NCI-H2196 (cell line): ENCODE data around the gene MEA1.
"Not testable (repeated sequence)": the region's sequence is repeated elsewhere in the genome, so short reads cannot be mapped to it uniquely, and the experiment has no call there.

Experiments used
- DNase-seq: peaks from one replicate; lab custom pipeline; 2025; ENCODE audit not compliant: unreplicated experiment; lab: John Stamatoyannopoulos, UW

The MEA1 gene

DNA sequence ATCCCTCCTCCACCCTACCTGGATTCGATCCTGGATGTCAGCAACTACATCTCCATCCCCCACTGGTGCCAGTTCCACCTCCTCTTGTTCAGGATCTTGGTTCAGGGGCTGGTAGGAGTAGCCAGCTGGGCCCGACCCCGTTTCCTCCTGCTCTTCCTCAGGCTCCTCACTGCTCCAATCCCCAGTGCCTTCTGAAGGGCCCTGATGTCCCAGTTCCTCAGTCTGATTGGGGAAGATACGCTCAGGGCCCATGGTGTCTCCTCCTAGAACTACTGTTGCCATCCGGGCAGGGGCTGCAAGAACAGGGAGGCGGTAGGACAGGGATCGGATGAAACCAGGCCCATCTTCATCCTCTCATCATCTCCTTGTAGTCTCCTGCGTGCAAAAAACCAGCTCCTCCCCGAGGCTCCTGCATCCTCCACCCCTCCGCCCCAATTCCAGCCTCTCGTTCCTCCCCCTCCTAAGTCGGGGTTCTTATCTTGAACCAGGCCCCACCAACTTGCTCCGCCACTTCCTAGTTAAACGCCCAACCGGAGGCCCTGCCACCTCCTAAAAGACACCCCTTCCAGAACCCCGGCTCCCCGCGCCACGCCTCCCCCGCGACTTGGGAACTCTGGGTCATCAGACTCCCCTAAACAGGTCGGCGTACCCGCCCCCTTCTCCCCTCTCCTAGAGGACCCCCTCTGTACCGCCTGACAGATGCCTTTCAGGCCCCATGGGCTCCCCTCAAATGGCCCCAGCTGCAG lies 476 bp downstream of the MEA1 start:
- DNase-seq: peak; percentile 47

DNA sequence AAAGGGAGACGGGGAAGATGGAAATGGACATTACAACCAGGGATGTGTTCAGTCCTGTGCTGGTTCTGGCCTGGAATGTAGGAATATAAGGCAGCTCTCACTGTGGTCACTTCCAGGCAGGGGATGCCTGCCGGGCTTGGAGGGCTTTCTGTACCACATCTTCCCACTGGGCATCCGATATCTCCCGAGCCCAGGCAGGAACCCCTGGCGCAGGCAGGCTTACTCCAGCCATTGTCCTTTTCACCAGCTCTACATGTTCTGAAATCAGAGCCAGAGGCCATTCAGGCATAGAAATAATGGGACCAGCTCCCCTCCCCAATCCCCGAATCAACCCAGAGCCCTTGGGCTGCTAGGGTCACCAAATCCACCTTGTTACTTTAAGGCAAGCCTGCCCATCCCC lies 1.4 kb downstream of the MEA1 start:
- no peak for DNase-seq

DNA sequence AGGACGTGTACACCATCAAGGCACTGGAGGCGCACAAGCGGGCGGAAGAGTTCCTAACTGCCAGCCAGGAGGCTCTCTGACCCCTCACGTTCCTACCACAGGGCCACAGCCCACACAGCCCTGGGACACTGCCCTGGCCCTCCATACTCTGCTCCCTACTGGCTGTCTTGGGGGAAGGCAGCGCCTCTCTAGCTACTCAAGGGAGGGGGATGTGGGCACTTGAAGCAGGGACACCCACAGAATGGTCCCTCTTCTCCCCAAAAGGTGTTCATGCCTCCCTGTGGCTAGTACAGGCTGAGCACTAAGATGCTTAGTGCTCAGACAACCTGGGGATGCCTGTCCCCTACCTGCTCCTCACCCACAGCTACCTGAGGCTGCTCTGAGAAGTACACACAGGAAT lies 2.5 kb downstream of the MEA1 start:
- no peak for DNase-seq

DNA sequence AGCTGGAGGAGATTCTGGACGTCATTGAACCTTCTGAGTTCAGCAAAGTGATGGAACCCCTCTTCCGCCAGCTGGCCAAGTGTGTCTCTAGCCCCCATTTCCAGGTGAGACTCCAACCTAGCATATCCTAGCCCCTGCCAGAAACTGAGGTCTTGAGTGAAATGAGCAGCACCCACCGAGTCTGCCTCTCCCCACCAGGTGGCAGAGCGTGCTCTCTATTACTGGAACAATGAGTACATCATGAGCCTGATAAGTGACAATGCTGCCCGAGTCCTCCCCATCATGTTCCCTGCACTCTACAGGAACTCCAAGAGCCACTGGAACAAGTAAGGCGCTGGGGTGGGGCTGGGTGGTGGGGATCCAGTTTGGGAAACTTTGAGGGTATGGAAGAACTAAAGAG lies 4.6 kb downstream of the MEA1 start:
- peak; percentile 23 for DNase-seq

DNA sequence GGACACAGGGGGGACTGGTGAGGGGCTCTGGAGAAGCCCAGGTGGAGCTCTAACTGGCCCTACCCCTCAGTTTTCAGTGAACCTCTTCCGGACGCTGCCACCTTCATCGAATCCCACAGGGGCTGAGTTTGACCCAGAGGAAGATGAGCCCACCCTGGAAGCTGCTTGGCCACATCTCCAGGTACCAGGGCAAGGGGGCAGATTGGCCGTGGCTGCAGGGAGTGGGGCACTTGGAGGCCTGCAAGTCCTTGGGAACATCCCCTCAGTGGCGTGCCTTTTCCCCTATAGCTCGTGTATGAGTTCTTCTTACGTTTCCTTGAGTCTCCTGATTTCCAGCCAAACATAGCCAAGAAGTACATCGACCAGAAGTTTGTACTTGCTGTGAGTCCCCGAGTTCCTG lies 6.6 kb downstream of the MEA1 start:
- no peak for DNase-seq

DNA sequence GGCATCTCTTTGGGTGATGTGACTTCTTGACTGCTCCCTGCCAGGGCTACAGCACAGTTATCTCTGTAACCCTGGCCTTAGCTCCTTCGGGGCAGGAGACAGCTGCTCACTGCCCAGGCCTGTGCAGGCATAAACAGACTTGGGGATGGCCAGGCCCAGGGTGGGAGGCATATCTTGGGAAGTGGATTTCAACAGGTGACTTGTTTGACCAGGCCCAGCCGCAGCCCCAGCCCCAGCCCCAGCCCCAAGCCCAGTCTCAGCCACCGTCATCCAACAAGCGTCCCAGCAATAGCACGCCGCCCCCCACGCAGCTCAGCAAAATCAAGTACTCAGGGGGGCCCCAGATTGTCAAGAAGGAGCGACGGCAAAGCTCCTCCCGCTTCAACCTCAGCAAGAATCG lies 7.5 kb downstream of the MEA1 start:
- DNase-seq: no peak

DNA sequence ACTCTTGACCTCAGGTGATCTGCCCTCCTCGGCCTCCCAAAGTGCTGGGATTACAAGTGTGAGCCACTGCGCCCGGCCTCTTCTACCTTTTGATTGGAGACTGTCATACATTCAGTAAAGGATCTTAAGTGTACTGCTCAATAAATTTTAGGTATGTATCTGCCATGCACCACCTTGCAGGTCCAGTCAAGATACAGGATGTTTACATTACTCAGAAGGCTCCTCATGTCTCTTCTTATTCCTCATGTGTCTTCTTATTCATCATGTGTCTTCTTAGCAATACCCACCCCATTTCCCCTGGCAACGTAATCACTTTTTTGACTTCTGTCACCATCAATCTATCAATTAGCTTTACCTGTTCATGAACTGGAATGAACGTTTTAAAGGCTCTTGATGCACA lies 7.9 kb downstream of the MEA1 start:
- DNase-seq: no peak

DNA sequence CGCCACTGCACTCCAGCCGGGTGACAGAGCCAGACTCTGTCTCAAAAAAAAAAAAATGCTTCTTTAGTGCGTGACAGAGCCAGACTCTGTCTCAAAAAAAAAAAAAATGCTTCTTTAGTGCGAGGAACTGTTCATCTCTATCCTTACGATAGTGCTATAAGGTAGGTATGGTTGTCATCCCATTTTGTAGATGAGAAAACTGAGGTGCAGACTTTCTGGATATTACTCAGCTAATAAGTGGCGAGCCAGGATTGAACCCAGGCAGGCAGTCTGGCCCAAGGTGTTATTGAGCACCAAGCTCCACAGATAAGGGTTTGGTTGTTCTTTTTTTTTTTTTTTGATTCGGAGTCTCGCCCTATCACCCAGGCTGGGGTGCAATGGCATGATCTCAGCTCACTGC lies 11.9 kb downstream of the MEA1 start:
- DNase-seq: no peak

DNA sequence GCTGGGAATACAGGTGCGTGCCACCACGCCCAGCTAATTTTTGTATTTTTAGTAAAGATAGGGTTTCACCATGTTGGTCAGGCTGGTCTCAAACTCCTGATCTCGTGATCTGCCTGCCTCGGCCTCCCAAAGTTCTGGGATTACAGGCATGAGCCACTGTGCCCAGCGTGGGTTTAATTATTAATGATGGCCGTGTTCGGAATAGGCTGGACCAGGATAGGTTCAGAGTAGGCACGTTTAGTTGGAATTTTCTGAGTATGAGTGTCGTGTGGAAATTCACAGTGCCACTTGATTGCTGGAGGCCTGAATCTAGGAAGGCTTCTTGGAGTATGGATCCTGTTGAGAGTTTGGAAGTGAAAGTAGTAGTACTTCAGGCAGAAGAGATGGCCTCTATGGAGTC lies 15.5 kb downstream of the MEA1 start:
- not testable (repeated sequence) for DNase-seq

DNA sequence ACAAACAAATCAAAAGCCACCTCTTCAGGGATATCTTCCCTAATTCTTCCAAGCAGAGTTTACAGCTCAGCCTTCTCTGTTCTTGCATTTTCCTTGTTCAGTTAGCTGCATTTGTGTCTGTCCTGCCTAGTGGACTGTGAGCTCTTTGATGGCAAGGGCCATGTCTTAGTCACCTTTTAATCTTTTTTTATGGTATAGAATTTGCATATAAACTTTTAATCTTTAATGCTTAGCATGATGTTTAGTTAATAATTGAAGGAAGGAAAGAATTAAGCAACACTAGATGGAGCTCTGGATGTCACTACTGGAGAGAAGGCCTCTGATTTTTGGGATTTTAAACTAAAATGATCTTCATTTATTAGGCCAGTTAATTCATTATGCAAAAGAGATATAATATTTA lies 17.2 kb downstream of the MEA1 start:
- no peak for DNase-seq

DNA sequence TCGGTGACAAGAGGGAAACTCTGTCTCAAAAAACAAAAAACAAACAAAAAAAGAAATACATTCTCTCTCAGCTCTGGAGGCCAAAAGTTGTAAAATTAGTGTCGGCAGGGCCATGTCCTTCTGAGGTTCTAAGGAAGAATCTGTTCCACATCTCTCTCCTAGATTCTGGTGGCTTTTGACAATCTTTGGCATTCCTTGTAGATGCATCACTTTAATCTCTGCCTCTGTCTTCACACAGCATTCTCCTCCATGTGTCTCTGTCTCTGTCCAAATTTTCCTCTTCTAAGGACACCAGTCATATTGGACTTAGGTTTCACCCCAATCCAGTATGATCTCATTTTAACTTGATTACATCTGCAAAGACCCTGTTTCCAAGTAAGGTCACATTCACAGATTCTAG lies 20.3 kb downstream of the MEA1 start:
- no peak for DNase-seq

DNA sequence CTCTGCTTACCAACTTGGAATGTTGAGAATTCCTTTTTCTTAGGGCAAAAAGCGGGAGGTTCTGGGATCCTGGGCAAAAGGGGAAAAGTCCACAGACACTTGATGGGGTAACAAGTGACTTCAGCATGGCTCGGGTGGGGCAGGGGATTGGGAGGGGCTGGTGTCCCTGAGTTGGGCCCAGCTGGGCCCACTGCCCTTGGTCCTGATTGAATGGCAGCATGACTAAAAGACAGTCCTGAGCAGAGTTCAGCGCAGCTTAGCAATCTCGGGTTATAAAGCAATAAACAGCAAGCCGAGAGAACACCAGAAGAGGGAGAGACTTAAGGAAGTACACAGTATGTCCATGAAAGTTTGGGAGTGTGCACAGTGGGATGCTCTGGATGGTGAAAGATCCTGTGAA lies 23.8 kb downstream of the MEA1 start:
- DNase-seq: no peak

DNA sequence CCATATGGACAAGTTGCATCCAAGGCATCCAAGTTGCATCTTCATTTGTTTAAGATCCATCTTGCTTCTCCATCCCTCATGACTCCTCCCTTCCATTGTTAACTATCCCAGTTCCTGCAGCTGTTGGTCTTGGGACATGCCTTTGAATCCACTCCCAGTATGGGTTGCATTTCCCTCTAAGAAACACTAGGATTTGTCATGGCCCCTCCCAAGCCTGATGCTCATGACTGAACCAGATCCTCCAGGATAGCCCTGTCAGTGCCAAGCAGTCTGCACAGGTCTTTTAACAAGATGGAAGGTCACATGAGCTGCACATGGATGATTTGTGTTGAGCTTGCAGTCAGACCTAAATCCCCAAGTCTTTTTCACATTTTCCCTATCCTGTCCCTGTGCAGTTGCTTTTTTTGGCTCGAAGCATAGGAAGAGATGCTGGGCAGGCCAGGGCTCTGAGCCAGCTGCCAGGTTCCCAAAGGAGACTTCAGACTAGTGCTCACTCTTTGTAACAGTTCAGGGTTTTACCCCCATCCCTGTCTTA lies 25.2 kb downstream of the MEA1 start:
- DNase-seq: no peak

DNA sequence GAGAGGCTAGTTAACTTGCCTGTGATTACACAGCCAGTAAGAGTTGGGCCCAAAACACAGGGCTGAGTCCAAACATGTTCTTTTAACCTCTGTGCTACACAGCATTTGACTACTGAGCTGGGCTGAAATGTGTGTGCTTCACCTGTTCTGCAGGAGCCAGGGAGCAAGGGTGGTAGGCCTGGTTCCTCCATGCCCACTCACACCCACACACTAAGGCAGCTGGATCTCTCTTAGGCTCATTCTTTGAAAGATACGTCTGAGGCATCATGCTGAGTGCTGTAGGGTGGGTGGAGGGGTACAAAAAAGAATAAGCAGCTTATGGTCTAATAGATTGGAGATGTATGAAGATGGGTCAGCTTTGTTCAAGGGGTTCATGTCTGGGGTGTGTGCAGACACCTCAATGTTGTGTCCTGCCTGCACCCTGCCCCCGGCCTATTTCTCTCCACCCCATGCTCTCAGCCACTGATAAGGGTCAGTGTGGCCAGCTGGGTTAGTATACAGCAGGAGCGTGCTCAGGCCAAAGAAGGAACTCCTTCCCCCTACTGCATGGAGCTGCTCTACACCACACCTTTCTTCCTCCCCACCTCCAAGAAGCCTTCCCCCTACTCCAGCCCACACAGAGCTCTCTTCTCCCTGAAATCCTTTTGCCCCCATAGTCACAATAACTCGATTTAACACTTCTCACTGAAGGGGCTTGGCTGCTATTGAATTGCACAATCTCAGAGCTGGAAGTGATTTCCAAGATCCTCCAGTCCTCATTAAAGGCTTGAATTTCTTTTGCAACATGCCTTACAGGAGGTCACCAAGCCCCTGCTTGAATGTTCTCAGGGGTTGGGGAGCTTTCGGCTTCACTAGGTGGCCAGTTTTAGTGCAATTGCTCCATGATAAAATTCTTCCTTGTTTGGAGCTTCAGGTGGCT lies 26.0 kb downstream of the MEA1 start:
- DNase-seq: no peak

DNA sequence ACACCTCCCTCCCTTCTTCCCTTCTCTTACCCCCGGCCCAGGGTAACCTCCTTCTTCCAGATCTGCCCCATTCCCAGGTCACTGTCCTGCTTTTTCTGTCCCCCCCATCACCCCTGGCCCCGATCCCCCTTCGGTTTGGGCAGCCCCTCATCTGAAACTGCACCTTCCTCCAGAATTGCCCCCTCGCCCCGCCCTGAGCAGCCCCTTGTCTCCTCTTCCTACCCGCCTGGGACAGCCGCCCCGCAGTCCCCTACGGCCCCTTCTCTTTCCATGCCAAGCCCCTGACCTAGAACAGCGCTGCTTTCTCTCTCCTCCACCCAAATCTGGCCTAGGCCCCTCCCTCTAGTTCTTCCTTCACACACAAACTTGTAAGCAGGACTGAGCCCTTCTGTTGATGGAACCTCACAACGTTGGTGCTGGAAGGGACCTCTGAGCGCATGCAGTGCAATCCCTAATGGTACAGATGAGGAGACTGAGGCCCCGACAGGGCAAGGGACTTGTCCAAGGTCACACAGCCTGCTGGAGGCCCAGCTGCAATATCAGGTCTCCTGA lies 28.7 kb downstream of the MEA1 start:
- DNase-seq: no peak

DNA sequence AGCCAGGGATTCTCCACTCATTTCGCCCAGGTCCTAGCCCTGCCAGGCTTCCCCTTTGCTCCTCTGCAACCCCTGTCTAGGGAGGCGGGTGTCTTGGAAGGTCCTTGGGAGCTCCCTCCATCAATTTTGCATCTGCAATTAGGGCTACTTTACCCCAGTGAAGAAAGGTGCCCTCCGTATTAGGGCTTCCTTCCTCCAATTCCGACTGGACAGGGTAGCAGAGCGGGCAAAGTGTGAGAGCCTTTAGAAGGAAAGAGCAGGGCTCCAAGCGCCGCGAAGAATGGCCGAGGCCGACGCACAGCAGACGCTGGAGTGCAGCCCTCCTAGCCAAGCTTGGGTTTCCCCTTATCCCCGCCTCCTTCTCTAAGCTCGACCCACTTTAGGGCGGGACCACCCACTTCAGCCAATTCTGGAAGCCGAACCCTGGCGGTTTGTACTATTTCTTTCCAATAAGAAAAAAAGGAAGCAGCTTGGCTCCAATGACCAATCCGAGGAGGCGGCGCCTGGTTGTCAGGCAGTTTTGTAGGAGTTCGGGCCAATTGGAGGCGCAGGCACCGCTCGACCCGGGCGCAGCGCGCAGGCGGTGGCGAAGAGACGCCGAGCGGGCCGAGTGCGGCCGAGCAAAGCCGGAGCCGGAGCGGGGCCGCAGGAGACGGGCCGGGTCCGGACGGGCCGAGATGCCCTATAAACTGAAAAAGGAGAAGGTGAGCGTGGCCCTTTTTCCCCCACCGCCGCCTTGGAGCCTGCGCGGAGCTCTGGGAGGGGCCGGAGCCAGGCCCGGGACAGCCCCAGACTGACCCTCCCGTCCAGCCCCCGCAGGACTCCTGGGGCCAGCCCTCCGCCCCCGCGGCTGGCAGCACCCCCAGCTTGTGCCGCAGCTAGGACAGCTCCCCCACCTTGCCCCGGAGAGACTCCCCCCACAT lies 29.5 kb downstream of the MEA1 start, which contains the start of gene PPP2R5D:
PPP2R5D (plus strand) TSS at position 570 of the 923 bp plus-strand sequence; CDS start at position 678, 108 bp downstream.
- peak; percentile 98 for DNase-seq

DNA sequence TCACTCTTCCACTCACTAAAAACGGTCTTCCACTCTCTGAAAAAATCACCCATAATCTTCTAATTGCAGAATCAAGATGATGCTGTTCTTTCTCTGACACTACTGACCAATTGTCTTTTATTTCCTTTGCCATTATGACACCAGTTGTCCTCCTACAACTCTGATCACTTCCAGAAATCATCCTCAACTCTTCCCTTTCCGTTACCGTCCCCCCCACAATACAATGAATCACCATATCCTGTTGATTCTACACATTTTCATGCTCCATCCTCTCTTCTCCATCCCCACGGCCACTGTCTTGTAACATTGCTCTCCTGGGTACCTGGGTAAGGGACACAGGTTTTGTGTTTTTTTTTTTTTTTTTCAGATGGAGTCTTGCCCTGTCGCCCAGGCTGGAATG lies 31.9 kb downstream of the MEA1 start:
- DNase-seq: no peak

DNA sequence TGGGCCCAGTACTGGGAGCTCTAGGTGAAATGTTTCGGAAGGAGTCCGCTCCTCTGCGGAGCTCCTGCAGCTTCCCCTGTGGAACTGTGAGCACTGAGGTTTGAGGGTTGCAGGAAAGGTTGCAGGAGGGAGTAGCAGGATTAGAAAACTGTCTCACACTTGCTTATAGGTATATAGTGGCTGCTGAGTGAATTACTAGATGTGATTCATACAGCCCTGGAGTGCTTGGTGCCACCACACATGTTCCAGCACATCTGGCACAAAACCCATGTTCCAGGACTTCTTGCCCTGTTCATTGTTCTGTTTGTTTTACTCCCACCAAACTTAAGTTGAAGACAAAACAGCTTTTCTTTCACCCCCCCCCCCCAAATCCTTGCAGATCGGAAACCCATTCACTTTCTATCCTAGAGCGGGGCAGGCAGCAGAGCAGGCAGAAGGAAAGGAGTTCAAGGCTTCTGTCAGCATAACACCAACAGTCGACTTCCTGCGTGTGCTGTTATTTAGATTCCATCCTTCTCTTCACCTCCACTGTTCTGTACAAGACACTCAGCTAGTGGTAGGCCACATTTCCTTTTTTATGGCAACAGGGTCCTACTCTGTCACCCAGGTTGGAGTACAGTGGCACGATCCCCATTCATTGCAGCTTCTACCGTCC lies 34.1 kb downstream of the MEA1 start:
- peak; percentile 40 for DNase-seq

DNA sequence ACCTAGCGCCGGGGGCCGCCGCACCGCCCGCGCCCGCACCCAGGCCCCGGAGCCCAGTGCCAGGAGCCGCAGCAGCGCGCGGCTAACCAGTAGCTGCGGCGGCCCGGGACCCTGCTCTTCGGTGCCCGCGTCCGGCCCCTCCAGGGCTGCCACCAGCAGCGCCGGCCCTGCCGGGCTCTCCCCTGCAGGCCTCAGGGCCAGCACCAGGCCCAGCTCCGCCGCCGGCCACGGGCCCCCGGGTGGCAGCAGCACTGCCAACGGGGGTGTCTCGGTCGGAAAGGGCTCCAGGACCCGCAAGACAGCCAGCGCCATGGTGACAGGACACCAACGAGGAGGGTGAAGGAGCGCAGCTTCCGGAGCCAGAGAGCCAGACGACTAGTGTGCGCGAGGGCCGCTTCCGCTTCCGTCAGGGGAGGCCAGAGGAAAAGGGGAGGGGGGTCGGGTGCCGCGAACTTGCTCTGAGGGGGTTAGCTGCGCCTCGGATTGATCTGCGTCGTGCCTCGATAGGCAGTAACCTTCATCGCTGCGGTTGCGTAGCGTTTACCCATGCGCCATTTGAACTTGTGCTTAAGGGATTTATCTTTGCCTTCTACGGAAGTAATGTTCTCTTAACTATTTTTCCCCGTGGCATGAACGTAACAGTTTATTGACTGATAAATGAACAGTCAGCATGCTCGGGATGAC lies 34.8 kb downstream of the MEA1 start, which contains the start of gene PEX6:
PEX6 (minus strand) TSS at position 343 of the 684 bp plus-strand sequence; CDS start at position 312, 31 bp downstream.
- peak; percentile 88 for DNase-seq
